Activated CD4-positive, alpha-beta T cell treated with anti-CD3 and anti-CD28 coated beads, Interleukin-2, amount 50 U/mL, for 4 hours (primary cell): Measurements from ENCODE around the gene POLE4.

ENCODE experiments used
- DNase-seq, 2 experiments: peaks; one replicate each; pipeline ENCODE4 v3.0.0-alpha.2; 2020

Gene POLE4

GRCh38 chr2:74941284-74941683 is 17.2 kb upstream of the POLE4 start:
- DNase-seq = no peak

- no peak for DNase-seq
These were observed 16.2 kb upstream of the POLE4 start for GRCh38 chr2:74942263-74942662.

GRCh38 chr2:74944987-74945787 is 13.3 kb upstream of the POLE4 start:
- no peak for DNase-seq

- no peak for DNase-seq
These were observed 12.6 kb upstream of the POLE4 start for GRCh38 chr2:74945788-74946331.

- DNase-seq = no peak
These were observed 10.7 kb upstream of the POLE4 start for GRCh38 chr2:74947703-74948102.

- DNase-seq = no peak
These were observed 9.7 kb upstream of the POLE4 start for GRCh38 chr2:74948779-74949178.

- DNase-seq = no peak
These were observed 7.2 kb upstream of the POLE4 start for GRCh38 chr2:74951211-74951754.

GRCh38 chr2:74952575-74952974 is 5.9 kb upstream of the POLE4 start:
- no peak for DNase-seq

- no peak for DNase-seq
These were observed 4.5 kb upstream of the POLE4 start for GRCh38 chr2:74953796-74954499.

- no peak for DNase-seq
These were observed 4.0 kb upstream of the POLE4 start for GRCh38 chr2:74954500-74954874.

GRCh38 chr2:74957886-74958273 is 563 bp upstream of the POLE4 start:
- no peak for DNase-seq

- DNase-seq = no peak
These were observed 786 bp downstream of the POLE4 start for GRCh38 chr2:74959106-74959751.

- DNase-seq = no peak
These were observed 8.4 kb downstream of the POLE4 start for GRCh38 chr2:74966887-74967286.

GRCh38 chr2:74975016-74975415 is 16.6 kb downstream of the POLE4 start:
- no peak for DNase-seq

- DNase-seq = no peak
These were observed 21.4 kb downstream of the POLE4 start for GRCh38 chr2:74979844-74980243.

- no peak for DNase-seq
These were observed 24.1 kb downstream of the POLE4 start for GRCh38 chr2:74982577-74982976.

GRCh38 chr2:74983631-74984392 is 25.4 kb downstream of the POLE4 start:
- DNase-seq = no peak

- no peak for DNase-seq
These were observed 26.6 kb downstream of the POLE4 start for GRCh38 chr2:74984947-74985637.

GRCh38 chr2:74985978-74986609 is 27.7 kb downstream of the POLE4 start:
- DNase-seq = no peak

- no peak for DNase-seq
These were observed 33.5 kb downstream of the POLE4 start for GRCh38 chr2:74991977-74992376.

- no peak for DNase-seq
These were observed 41.0 kb downstream of the POLE4 start for GRCh38 chr2:74999468-74999867.

GRCh38 chr2:75002007-75002406 is 43.6 kb downstream of the POLE4 start:
- DNase-seq = no peak
